ENCODE results near the gene PLIN4.

Gene PLIN4

GRCh38 chr19:4494691-4495064 is 23.6 kb downstream of the PLIN4 start:
- Mint-ChIP-seq H3K4me1 (no peaks in the 10 kb centered on the region), H3K4me3 (no peak overlapping the region), H3K27ac (no peak overlapping the region), H3K9me3 (no peaks in the 10 kb centered on the region), H3K27me3 (no peaks in the 10 kb centered on the region)
- DNase-seq (no peak), ATAC-seq (no peak)

GRCh38 chr19:4493929-4494690 is 24.2 kb downstream of the PLIN4 start:
- Mint-ChIP-seq H3K27me3 (no peaks in the 10 kb centered on the region), H3K4me3 (no peak overlapping the region), H3K27ac (no peak overlapping the region), H3K9me3 (no peaks in the 10 kb centered on the region), H3K4me1 (no peaks in the 10 kb centered on the region)
- no peak for ATAC-seq
- DNase-seq, result no peak

- Mint-ChIP-seq H3K4me1 (no peaks in the 10 kb centered on the region), H3K4me3 (no peak overlapping the region), H3K27me3 (no peaks in the 10 kb centered on the region), H3K27ac (no peak overlapping the region), H3K9me3 (no peaks in the 10 kb centered on the region)
- ATAC-seq (no peak), DNase-seq (no peak)
Measured at GRCh38 chr19:4493104-4493928, 25.0 kb downstream of the PLIN4 start.

GRCh38 chr19:4492337-4493103 is 25.8 kb downstream of the PLIN4 start:
- no peak overlapping the region for H3K27ac Mint-ChIP-seq
- no peak for ATAC-seq
- H3K27me3 Mint-ChIP-seq, result no peaks in the 10 kb centered on the region
- DNase-seq, result no peak
- no peaks in the 10 kb centered on the region for H3K4me1 Mint-ChIP-seq
- no peak overlapping the region for H3K4me3 Mint-ChIP-seq
- H3K9me3 Mint-ChIP-seq, result no peaks in the 10 kb centered on the region

- ATAC-seq (no peak), DNase-seq (no peak)
- H3K27me3 Mint-ChIP-seq, result no peaks in the 10 kb centered on the region
Measured at GRCh38 chr19:4491446-4491845, 26.8 kb downstream of the PLIN4 start.

GRCh38 chr19:4488496-4488895 is 29.8 kb downstream of the PLIN4 start:
- DNase-seq (no peak), ATAC-seq (no peak)
- Mint-ChIP-seq H3K4me3 (no peak overlapping the region), H3K4me1 (no peaks in the 10 kb centered on the region), H3K9me3 (no peaks in the 10 kb centered on the region), H3K27ac (no peak overlapping the region), H3K27me3 (no peaks in the 10 kb centered on the region)

More at GRCh38 chr19:4491446-4491845, 26.8 kb downstream of the PLIN4 start:
- no peaks in the 10 kb centered on the region for H3K4me1 Mint-ChIP-seq
- no peak overlapping the region for H3K4me3 Mint-ChIP-seq
- no peaks in the 10 kb centered on the region for H3K9me3 Mint-ChIP-seq
- H3K27ac Mint-ChIP-seq, result no peak overlapping the region

GRCh38 chr19:4487572-4487971 is 30.7 kb downstream of the PLIN4 start:
- DNase-seq (no peak), ATAC-seq (no peak)
- no peaks in the 10 kb centered on the region for H3K9me3 Mint-ChIP-seq
- no peak overlapping the region for H3K4me3 Mint-ChIP-seq
- no peaks in the 10 kb centered on the region for H3K27me3 Mint-ChIP-seq
- no peak overlapping the region for H3K27ac Mint-ChIP-seq
- H3K4me1 Mint-ChIP-seq, result no peaks in the 10 kb centered on the region

- ATAC-seq, result no peak
- H3K27ac Mint-ChIP-seq, result no peak overlapping the region
- DNase-seq, result no peak
- H3K9me3 Mint-ChIP-seq, result no peaks in the 10 kb centered on the region
- no peaks in the 10 kb centered on the region for H3K27me3 Mint-ChIP-seq
- no peaks in the 10 kb centered on the region for H3K4me1 Mint-ChIP-seq
- H3K4me3 Mint-ChIP-seq, result no peak overlapping the region
Measured at GRCh38 chr19:4483385-4483784, 34.9 kb downstream of the PLIN4 start.

GRCh38 chr19:4482721-4483364 is 35.4 kb downstream of the PLIN4 start:
- Mint-ChIP-seq H3K4me3 (no peak overlapping the region), H3K9me3 (no peaks in the 10 kb centered on the region), H3K27me3 (no peaks in the 10 kb centered on the region), H3K4me1 (no peaks in the 10 kb centered on the region), H3K27ac (no peak overlapping the region)
- DNase-seq (no peak), ATAC-seq (no peak)

- ATAC-seq, result no peak
- Mint-ChIP-seq H3K9me3 (no peaks in the 10 kb centered on the region), H3K27me3 (no peaks in the 10 kb centered on the region), H3K4me3 (no peak overlapping the region), H3K4me1 (peaks cover 23% of the 10 kb centered on the region), H3K27ac (no peak overlapping the region)
- no peak for DNase-seq
Measured at GRCh38 chr19:4477034-4477801, 41.1 kb downstream of the PLIN4 start.

- Mint-ChIP-seq H3K4me3 (peak overlapping the region; percentile 84 to 94), H3K9me3 (no peaks in the 10 kb centered on the region), H3K27ac (peak overlapping the region; percentile 89 to 92), H3K4me1 (peaks cover 23% of the 10 kb centered on the region), H3K27me3 (no peaks in the 10 kb centered on the region)
- ATAC-seq (no peak), DNase-seq (peak in 1 of 2 donors; percentile 40)
Measured at GRCh38 chr19:4474514-4475022, 43.7 kb downstream of the PLIN4 start.

GRCh38 chr19:4473763-4474513 is 44.3 kb downstream of the PLIN4 start:
- no peak for ATAC-seq
- no peak for DNase-seq
- Mint-ChIP-seq H3K27ac (peak overlapping the region; percentile 89 to 92), H3K4me3 (peak overlapping the region; percentile 84 to 94), H3K9me3 (no peaks in the 10 kb centered on the region), H3K27me3 (no peaks in the 10 kb centered on the region), H3K4me1 (peaks cover 23% of the 10 kb centered on the region)

GRCh38 chr19:4473011-4473762 is 45.1 kb downstream of the PLIN4 start:
- H3K4me1 Mint-ChIP-seq, result peaks cover 23% of the 10 kb centered on the region
- peak in 1 of 2 donors; percentile 18 for DNase-seq
- no peaks in the 10 kb centered on the region for H3K9me3 Mint-ChIP-seq
- H3K27me3 Mint-ChIP-seq, result no peaks in the 10 kb centered on the region
- no peak for ATAC-seq
- H3K27ac Mint-ChIP-seq, result peak overlapping the region; percentile 5 to 88
- H3K4me3 Mint-ChIP-seq, result peak overlapping the region; percentile 84 to 94

Measured in stimulated activated naive CD8-positive, alpha-beta T cell treated with anti-CD3 and anti-CD28 coated beads, Interleukin-15, amount 100 ng/mL, for 72 hours (primary cell).